ENCODE measurements around the gene TRDMT1. TPM values are rescaled to one million over a fixed set of nuclear protein-coding genes. Genes with fewer than 3 reads are reported as not detected.

TRDMT1 gene
- total RNA-seq, 2 donors from 2014 or later, result 4.6 to 4.9 TPM

DNA sequence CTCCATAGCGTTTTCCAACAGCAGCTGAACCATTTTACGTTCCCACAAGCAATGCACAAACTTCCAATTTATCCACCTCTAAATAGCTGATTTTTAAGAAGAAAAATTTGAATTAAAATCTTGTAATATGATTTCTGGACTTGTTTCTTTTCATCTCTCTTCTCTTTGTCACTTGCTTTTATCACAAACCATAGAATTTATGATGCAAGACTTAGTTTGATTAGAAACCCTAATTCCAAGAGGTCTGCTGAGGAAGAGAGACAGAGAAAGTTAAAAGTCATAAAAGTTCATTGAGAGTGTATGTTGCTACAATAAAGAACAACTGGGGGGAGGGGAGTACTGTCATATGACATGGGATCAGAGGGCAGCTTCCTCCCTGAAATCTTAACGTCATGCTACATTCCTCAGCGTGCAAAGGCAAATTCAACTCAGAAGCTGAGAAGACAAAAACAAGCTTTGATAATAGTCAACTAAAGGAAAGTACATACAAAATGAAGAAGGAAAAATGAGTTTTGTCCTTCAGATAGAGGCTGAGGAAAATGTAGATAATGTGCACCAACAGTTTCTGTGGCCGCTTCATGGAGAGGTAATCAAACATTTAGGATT is 53.5 kb downstream of the TRDMT1 start:
- intact Hi-C loops (cut with DNase I, micrococcal nuclease), result no loop called here
- no peak for DNase-seq
- peak; percentile 69 for ATAC-seq

- intact Hi-C loops (cut with DNase I, micrococcal nuclease), result no loop called here
- DNase-seq (no peak), ATAC-seq (no peak)
These were observed 54.6 kb downstream of the TRDMT1 start for GRCh38 chr10:17146892-17147291.

GRCh38 chr10:17145239-17145638 is 56.2 kb downstream of the TRDMT1 start:
- intact Hi-C loops (cut with DNase I, micrococcal nuclease), result no loop called here
- DNase-seq, result no peak
- peak; percentile 96 for ATAC-seq

GRCh38 chr10:17144757-17145156 is 56.7 kb downstream of the TRDMT1 start:
- ATAC-seq, result peak; percentile 35
- intact Hi-C loops (cut with DNase I, micrococcal nuclease), result no loop called here
- DNase-seq, result peak in 1 of 2 donors; percentile 14

DNA sequence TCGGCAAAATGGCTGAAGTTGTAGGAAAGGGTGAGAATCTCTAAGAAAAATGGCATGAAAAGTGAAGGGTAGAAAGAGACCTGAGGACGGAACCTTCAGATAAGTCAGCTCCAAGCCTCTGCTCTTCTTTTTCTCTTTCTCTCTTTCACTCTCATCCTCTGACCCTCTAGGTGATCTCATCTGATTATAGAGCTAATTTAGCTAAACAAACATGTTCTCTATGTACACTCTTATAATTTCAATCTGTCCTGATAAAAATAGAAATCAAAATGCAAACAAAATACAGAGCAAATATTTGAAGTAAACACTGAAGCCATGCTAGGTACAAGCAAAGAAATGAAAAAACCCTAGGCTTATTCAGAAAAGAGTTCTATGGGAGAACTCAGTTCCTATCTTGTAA is 57.4 kb downstream of the TRDMT1 start:
- DNase-seq (no peak), ATAC-seq (no peak)
- intact Hi-C loops (cut with DNase I, micrococcal nuclease), result no loop called here

DNA sequence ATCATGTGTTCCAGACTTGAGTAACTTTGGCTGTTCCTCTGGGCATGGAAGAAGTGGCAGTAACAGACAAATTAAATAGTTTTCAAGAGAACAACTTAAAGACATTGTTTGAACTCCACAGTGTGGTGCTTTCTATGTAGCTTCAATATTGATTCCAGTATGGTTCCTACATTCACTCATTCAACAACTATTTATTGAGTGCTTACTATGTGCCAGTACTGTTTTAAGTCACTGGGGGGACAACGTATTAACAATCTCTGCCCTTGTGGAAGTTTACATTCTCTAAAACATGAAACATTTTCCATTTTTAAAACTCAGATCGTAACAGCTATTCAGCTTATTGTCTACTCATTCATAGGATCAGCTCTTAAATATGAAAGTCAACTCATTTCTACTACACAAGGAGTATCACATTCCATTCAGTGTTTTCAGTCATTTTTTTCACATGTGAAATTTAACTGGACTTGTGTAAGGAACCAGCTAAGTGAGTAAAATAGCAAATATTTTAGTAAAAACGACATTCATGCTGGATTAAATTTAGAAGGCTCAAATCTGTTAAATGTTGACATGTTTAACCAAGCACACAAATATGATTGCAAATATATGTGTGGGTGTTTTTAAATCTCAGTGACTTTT is 58.3 kb downstream of the TRDMT1 start:
- DNase-seq, result no peak
- ATAC-seq, result no peak
- intact Hi-C loops (cut with DNase I, micrococcal nuclease), result no loop called here

GRCh38 chr10:17141504-17142229 is 59.8 kb downstream of the TRDMT1 start:
- DNase-seq, result no peak
- intact Hi-C loops (cut with DNase I, micrococcal nuclease), result no loop called here
- no peak for ATAC-seq

GRCh38 chr10:17140386-17140761 is 61.1 kb downstream of the TRDMT1 start:
- no peak for DNase-seq
- intact Hi-C loops (cut with DNase I, micrococcal nuclease), result no loop called here
- no peak for ATAC-seq

DNA sequence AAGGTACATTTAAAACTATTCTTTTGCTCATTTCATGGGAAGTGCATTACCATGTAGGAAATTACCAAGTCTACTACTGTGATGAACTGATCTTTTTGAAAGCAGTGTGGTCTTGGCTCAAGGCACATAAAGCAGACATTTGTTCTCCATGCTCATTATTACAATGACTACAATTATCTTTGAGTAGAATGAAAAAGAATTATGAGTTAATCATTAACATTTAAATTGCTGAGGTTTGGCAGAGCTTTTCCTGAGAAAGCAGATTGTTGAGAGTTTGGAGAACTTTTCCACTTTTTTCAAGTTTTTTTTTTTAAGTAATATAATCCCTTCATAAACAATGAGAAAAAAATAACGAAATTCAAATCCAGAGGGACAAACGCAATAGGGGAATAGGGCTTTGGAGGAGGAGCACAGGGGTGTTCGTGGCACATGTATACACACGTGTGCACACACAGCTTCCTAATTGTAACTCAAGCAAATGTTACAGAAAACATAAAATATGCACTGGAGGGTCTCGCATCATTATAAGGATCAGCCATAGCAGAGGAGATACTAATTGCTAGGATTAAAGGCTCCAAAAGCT is 62.9 kb downstream of the TRDMT1 start:
- intact Hi-C loops (cut with DNase I, micrococcal nuclease), result no loop called here
- DNase-seq, result no peak
- peak; percentile 52 for ATAC-seq

GRCh38 chr10:17134737-17135260 is 66.7 kb downstream of the TRDMT1 start:
- ATAC-seq, result no peak
- intact Hi-C loops (cut with DNase I, micrococcal nuclease), result no loop called here
- DNase-seq, result no peak

- ATAC-seq, result no peak
- intact Hi-C loops (cut with DNase I, micrococcal nuclease), result no loop called here
- DNase-seq, result no peak
These were observed 67.2 kb downstream of the TRDMT1 start for GRCh38 chr10:17134282-17134681.

DNA sequence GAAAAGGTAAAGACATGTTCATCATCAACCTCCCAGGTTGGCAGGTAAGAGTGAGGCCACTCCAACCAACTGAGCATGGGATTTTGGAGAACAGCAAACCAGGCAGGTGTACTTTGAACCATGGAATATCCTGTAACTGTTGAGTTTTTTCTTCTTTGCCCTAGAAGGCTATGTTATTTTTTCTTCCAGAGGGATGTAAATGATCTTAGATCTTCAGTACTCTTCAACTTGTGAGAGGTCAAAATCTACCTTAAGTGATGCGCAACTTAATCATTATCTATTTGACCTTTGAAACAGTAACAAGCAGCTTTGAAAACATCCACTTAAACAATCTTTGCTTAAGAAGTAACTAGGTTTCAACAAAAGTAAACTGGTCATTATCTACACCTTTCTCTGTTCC is 71.7 kb downstream of the TRDMT1 start, which contains the start of gene CUBN:
Gene CUBN, minus strand, starts transcription at position 71 of the 400 bp plus-strand sequence. Its CDS starts 46 bp downstream, at position 25.
- ATAC-seq (no peak), DNase-seq (no peak)
- intact Hi-C loops (cut with DNase I, micrococcal nuclease), result no loop called here

DNA sequence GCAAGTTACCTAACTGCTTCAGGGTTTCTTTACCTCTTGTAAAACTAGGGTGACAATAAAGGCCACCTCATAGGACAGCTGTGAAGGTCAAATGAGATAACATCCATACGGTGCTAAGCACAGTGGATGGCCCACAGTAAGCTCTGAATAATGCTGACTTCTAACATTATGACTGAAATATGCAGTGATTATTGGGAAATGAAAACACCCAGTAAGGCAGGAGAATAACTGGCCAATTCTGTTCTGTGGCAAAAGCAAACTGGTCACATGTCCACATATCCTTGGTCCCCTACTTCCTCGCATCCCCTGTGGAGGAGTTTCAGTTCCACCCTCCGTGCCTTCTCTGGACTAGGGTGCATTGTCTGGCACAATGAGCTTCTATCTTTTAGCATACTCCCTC is 73.2 kb downstream of the TRDMT1 start:
- DNase-seq, result no peak
- intact Hi-C loops (cut with DNase I, micrococcal nuclease), result no loop called here
- peak; percentile 50 for ATAC-seq

GRCh38 chr10:17126327-17126726 is 75.1 kb downstream of the TRDMT1 start:
- intact Hi-C loops (cut with DNase I, micrococcal nuclease), result no loop called here
- DNase-seq (no peak), ATAC-seq (no peak)

GRCh38 chr10:17125206-17125893 is 76.1 kb downstream of the TRDMT1 start:
- ATAC-seq, result no peak
- no peak for DNase-seq
- intact Hi-C loops (cut with DNase I, micrococcal nuclease), result no loop called here

DNA sequence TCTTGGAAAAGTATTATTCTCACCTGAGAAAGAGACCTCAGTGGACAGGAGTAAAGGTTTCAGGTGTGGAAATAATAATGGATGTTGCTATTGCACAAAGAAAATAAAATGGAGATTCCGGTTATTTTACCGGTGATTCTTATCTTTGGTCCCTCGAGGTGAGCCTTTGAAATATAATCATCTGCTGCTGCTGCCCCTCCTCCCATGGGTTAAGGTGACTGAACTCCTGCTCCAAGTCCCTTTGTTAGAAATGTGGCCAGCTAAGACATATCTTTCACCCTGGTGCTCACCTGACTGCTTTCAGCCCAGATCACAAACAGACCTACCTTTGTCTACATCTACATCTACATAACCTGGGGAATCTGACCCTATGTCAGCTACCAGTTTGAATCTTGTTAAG is 77.5 kb downstream of the TRDMT1 start:
- ATAC-seq (no peak), DNase-seq (no peak)
- intact Hi-C loops (cut with DNase I, micrococcal nuclease), result no loop called here

GRCh38 chr10:17122726-17123661 is 78.5 kb downstream of the TRDMT1 start:
- ATAC-seq (no peak), DNase-seq (no peak)
- intact Hi-C loops (cut with DNase I, micrococcal nuclease), result no loop called here

DNA sequence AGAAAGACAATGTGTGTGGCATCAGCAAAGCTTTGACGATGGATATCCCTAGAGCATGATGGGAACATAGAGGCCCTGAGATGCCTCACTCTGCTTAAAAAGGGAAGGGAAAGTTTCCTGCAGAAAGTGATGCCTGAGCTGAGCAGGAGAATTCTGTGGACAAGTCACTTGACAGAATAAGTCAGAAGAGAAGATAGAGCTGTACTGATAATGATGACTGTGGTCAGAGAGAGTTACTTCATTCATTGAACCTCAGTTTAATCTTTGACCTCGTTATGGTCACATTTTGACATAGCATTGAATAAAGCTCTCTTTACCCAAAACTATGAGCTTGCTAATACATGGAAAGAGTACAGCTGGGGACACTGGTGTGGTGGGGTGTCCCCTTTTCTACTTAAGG is 79.4 kb downstream of the TRDMT1 start:
- DNase-seq, result no peak
- no peak for ATAC-seq
- intact Hi-C loops (cut with DNase I, micrococcal nuclease), result no loop called here

All from left colon (tissue), 2 donors.